Esophagus muscularis mucosa (tissue), 4 donors: ENCODE results near the gene PLPP4.

Source experiments
- EP300 ChIP-seq: sonication (generic); formaldehyde crosslinking; IDR thresholded peaks from one replicate; pipeline ENCODE4 v1.6.1; 2017; ENCODE audit warnings: antibody characterized with exemption
- POLR2A ChIP-seq: fragments of 450-650 bp; IDR thresholded peaks from one replicate; pipeline ENCODE4 v1.6.1; 2017; ENCODE audit warnings: antibody characterized with exemption, moderate library complexity, mild to moderate bottlenecking, low read depth
- POLR2AphosphoS5 ChIP-seq, 2 donors: sonication (generic); formaldehyde crosslinking; IDR thresholded peaks; one replicate each; pipeline ENCODE4 v1.6.1; 2017; ENCODE audit warnings: antibody characterized with exemption in 2 of 2
- TF ChIP-seq, protein P1 (sequence below), 3 experiments: fragments of 200-600 bp in 2 of 3; fragments of 450-650 bp in 1 of 3; sonication (generic) in 2 of 3; IDR thresholded peaks; one replicate each; pipeline ENCODE4 v1.5.1; 2017 to 2019; ENCODE audit warnings: antibody characterized with exemption in 3 of 3, mild to moderate bottlenecking in 2 of 3, moderate library complexity in 1 of 3

DNA sequence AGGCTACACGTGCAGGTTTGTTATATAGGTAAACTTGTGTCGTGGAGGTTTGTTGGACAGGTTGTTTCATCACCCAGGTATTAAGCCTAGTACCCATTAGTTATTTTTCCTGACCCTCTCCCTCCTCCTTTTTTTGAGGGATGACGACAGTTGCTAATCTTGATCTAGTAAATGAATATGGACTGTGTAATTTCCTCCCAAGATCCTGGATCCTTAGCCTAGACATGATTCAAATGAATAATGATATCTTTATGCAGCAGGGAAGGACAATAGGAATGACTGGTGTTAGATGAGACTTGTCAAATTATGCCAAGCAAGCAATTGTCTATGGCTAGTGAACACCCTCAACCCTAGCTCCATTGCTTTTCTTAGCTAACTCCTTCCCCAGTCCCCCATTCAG lies 156.2 kb downstream of the PLPP4 start:
- TF ChIP-seq POLR2A (no peak), EP300 (no peak), POLR2AphosphoS5 (IDR thresholded peaks at IDR 0.05) (no peak)
- TF ChIP-seq, protein P1, sequence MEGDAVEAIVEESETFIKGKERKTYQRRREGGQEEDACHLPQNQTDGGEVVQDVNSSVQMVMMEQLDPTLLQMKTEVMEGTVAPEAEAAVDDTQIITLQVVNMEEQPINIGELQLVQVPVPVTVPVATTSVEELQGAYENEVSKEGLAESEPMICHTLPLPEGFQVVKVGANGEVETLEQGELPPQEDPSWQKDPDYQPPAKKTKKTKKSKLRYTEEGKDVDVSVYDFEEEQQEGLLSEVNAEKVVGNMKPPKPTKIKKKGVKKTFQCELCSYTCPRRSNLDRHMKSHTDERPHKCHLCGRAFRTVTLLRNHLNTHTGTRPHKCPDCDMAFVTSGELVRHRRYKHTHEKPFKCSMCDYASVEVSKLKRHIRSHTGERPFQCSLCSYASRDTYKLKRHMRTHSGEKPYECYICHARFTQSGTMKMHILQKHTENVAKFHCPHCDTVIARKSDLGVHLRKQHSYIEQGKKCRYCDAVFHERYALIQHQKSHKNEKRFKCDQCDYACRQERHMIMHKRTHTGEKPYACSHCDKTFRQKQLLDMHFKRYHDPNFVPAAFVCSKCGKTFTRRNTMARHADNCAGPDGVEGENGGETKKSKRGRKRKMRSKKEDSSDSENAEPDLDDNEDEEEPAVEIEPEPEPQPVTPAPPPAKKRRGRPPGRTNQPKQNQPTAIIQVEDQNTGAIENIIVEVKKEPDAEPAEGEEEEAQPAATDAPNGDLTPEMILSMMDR (IDR thresholded peaks at IDR 0.05) = no peak
